GM12892 (cell line): Measurements from ENCODE around the gene ZC4H2. TPM values are rescaled to one million over a fixed set of nuclear protein-coding genes. Genes with fewer than 3 reads are reported as not detected.
A peak's percentile ranks its signal among the peaks of the same experiment; 100 is the strongest.
"Not testable (repeated sequence)": the region's sequence is repeated elsewhere in the genome, so short reads cannot be mapped to it uniquely, and the experiment has no call there.

ENCODE experiments used
- DNase-seq: peaks from one replicate; pipeline ENCODE4 v3.0.0; 2011; ENCODE audit not compliant: insufficient read length
- FAIRE-seq: peaks from 2 replicates; lab custom pipeline; 2011; peaks lifted over from hg19 to GRCh38; lab: Jason Lieb, UNC
- POLR2A ChIP-seq: IDR thresholded peaks from 2 replicates; pipeline ENCODE4 v1.6.1; 2011; ENCODE audit warnings: low read depth, low read length, control low read depth
- POLR2AphosphoS5 ChIP-seq: IDR thresholded peaks from 2 replicates; pipeline ENCODE4 v1.6.1; 2011; ENCODE audit warnings: low read depth, low read length, control low read depth
- TAF1 ChIP-seq: IDR thresholded peaks from 2 replicates; pipeline ENCODE4 v1.6.1; 2011; ENCODE audit warnings: low read depth, mild to moderate bottlenecking, control low read depth, low read length, borderline replicate concordance
- polyA plus RNA-seq: library from polyadenylated mRNA; unstranded; fragments of >200 nt; gene quantifications from one replicate; pipeline ENCODE4 v1.2.1, GENCODE V29; 2012; ENCODE audit warnings: missing spikeins, inconsistent platforms; ENCODE audit not compliant: missing spikeins

ZC4H2 gene
- 9.5 TPM for polyA plus RNA-seq

GRCh38 chrX:64975989-64976672 is at the start of gene ZC4H2:
Gene ZC4H2 (minus strand): TSS chrX:64976450. CDS start chrX:64976377, 73 bp downstream.
- TF ChIP-seq POLR2AphosphoS5 (no peak), POLR2A (no peak), TAF1 (no peak)
- FAIRE-seq = peak; percentile 76
- peak; percentile 38 for DNase-seq

GRCh38 chrX:65017451-65017850 is 41.2 kb upstream of the ZC4H2 start:
- TF ChIP-seq POLR2AphosphoS5 (no peak), POLR2A (no peak), TAF1 (no peak)
- DNase-seq (no peak), FAIRE-seq (no peak)

- DNase-seq (no peak), FAIRE-seq (no peak)
- TF ChIP-seq POLR2AphosphoS5 (no peak), POLR2A (no peak), TAF1 (no peak)
Observed at GRCh38 chrX:65014230-65014629, 38.0 kb upstream of the ZC4H2 start.

GRCh38 chrX:65009459-65009858 is 33.2 kb upstream of the ZC4H2 start:
- no peak for TF ChIP-seq POLR2A
- TF ChIP-seq POLR2AphosphoS5 = no peak
- TF ChIP-seq TAF1 = no peak
- no peak for FAIRE-seq
- DNase-seq = no peak

GRCh38 chrX:65002208-65002607 is 26.0 kb upstream of the ZC4H2 start:
- not testable (repeated sequence) for FAIRE-seq, DNase-seq

- FAIRE-seq (no peak), DNase-seq (no peak)
- no peak for TF ChIP-seq POLR2AphosphoS5
Observed at GRCh38 chrX:64996805-64997204, 20.6 kb upstream of the ZC4H2 start.

GRCh38 chrX:64994131-64994798 is 18.0 kb upstream of the ZC4H2 start:
- DNase-seq (no peak), FAIRE-seq (no peak)
- TF ChIP-seq TAF1 (no peak), POLR2AphosphoS5 (no peak), POLR2A (no peak)

- DNase-seq (no peak), FAIRE-seq (no peak)
- TF ChIP-seq POLR2A = no peak
- TF ChIP-seq POLR2AphosphoS5 = no peak
- TF ChIP-seq TAF1 = no peak
Observed at GRCh38 chrX:64977830-64978229, 1.6 kb upstream of the ZC4H2 start.

- FAIRE-seq = no peak
- TF ChIP-seq TAF1 (no peak), POLR2AphosphoS5 (no peak), POLR2A (no peak)
- DNase-seq = no peak
Observed at GRCh38 chrX:64977051-64977450, 801 bp upstream of the ZC4H2 start.

GRCh38 chrX:64976673-64977040 is 407 bp upstream of the ZC4H2 start:
- TF ChIP-seq POLR2AphosphoS5 (no peak), POLR2A (no peak), TAF1 (no peak)

GRCh38 chrX:64975491-64975890 is 759 bp downstream of the ZC4H2 start:
- FAIRE-seq = no peak
- no peak for TF ChIP-seq POLR2A
- no peak for TF ChIP-seq TAF1
- TF ChIP-seq POLR2AphosphoS5 = no peak
- DNase-seq = no peak

More at GRCh38 chrX:64976673-64977040, 407 bp upstream of the ZC4H2 start:
- DNase-seq (no peak), FAIRE-seq (no peak)

GRCh38 chrX:64925480-64925879 is 50.8 kb downstream of the ZC4H2 start:
- TF ChIP-seq POLR2A (no peak), POLR2AphosphoS5 (no peak)
- FAIRE-seq (no peak), DNase-seq (no peak)
